ENCODE data around the gene SPATS1.

DNA sequence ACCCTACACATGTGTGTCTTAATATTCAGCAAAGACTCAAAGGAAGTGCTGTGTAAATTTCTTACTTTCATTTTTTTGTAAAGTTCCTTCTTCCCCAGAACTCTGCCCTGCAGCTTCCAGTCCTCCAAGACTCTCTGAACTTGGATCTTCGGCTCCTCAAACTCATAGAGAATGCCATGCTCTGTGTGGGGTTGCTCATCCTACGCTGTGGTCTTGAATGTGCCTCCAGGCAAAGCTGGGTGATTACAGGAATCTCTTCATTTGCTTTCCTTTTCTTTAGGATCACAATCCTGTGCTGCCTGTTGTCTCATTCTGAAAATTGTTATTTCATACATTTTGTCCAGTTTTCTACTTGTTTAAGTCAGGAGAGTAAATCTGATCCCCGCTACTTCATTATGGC lies 30.6 kb downstream of the SPATS1 start:
- TF ChIP-seq, protein P1, sequence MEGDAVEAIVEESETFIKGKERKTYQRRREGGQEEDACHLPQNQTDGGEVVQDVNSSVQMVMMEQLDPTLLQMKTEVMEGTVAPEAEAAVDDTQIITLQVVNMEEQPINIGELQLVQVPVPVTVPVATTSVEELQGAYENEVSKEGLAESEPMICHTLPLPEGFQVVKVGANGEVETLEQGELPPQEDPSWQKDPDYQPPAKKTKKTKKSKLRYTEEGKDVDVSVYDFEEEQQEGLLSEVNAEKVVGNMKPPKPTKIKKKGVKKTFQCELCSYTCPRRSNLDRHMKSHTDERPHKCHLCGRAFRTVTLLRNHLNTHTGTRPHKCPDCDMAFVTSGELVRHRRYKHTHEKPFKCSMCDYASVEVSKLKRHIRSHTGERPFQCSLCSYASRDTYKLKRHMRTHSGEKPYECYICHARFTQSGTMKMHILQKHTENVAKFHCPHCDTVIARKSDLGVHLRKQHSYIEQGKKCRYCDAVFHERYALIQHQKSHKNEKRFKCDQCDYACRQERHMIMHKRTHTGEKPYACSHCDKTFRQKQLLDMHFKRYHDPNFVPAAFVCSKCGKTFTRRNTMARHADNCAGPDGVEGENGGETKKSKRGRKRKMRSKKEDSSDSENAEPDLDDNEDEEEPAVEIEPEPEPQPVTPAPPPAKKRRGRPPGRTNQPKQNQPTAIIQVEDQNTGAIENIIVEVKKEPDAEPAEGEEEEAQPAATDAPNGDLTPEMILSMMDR (IDR thresholded peaks at IDR 0.05; ENCODE audit: insufficient read depth, low read length): no peak
- TF ChIP-seq GABPA (IDR thresholded peaks at IDR 0.05; ENCODE audit: low read depth) (no peak), POLR2AphosphoS5 (IDR thresholded peaks at IDR 0.05; ENCODE audit: low read depth) (no peak), REST (IDR thresholded peaks at IDR 0.05; ENCODE audit: insufficient replicate concordance, low read depth) (no peak), SPI1 (IDR thresholded peaks at IDR 0.05; ENCODE audit: borderline replicate concordance, low read depth) (no peak)
